H4 (cell line): ENCODE measurements around the gene DMGDH. TPM values are rescaled to one million over a fixed set of nuclear protein-coding genes. Genes with fewer than 3 reads are reported as not detected.
"Not testable (repeated sequence)": the region's sequence is repeated elsewhere in the genome, so short reads cannot be mapped to it uniquely, and the experiment has no call there.

Source experiments
- DNase-seq: peaks from one replicate; pipeline ENCODE4 v3.0.0-alpha.2; 2015; ENCODE audit warnings: low spot score
- total RNA-seq: library from RNA; depleted of rRNA; stranded (reverse); fragments of >200 nt; shearing (Covaris generic); gene quantifications from 2 replicates; pipeline ENCODE4 v1.2.3, GENCODE V29; 2014

DMGDH gene
- total RNA-seq, 1 experiment from 2014 or later = 0.37 TPM

- no peak for DNase-seq
Measured at GRCh38 chr5:79011869-79012268, 57.6 kb downstream of the DMGDH start.

GRCh38 chr5:79011219-79011836 is 58.1 kb downstream of the DMGDH start:
- DNase-seq = no peak

GRCh38 chr5:79008362-79008761 is 61.1 kb downstream of the DMGDH start:
- DNase-seq = no peak

DNA sequence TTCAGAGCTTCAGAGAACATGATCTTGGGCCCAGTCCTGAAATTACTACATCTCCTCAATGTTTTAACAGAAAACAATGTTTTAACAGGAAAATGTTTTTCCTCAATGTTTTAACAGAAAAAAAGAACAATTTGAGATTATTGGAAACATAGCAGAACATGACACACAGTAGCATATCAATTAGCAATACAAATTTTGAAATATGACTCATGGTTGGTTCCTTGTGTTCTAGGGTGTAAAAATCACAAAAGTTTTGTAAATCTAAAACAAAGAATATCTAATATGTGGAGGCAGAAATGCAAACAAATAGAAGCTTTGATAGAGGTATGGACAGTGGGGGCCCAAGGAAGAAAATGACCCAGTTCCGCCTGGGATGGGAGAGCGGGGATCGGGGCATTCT is 61.6 kb downstream of the DMGDH start:
- DNase-seq = no peak

DNA sequence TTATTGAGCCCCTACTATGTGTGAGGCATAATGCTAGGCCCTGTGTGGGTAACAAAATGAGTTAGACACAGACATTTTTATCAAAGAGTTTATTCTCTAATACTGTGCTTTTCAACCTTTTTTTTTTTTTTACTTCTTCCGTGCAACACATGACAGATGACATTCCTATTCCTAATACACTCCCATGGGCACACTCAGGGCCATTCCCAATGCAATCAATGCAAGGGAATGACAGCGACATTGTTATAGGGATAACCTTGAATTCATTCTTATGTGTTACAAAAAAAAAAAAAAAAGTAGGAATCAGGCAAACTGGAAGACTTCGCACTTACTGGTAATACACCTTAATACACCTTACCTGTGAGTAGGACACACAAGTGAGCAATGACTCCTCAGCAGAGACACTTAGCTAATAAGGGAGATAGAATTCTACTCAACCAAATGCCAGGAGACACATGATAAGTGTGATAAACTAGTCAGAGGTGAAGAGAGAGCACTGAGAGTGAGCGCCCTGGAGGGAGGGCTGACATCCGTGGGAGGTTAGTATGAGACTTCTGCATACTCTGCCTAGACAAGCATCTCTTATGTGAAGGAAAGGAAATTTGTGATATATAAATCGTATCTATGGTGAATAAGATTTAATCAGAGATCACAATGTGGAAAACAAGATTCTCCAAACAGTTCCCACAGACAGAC is 63.4 kb downstream of the DMGDH start:
- no peak for DNase-seq

- DNase-seq = no peak
Measured at GRCh38 chr5:79005151-79005550, 64.3 kb downstream of the DMGDH start.

DNA sequence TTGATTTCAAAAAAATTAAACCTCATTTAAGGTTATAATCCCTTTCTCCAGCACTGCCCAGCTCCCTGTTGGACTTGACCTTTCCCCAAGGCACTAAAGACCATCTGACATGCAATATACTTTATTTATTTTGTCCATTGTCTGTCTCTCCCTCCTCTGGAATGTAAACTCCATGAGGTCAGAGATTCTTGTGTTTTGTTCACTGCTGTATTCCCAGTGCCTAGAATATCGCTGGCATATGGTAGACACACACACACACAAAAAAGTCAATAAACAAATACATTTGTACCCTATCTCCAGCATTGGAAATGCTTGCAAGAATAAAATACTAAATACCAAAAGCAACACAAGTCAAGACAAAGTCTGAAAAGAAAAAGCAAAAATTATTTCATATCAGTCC is 67.1 kb downstream of the DMGDH start:
- DNase-seq = no peak

DNA sequence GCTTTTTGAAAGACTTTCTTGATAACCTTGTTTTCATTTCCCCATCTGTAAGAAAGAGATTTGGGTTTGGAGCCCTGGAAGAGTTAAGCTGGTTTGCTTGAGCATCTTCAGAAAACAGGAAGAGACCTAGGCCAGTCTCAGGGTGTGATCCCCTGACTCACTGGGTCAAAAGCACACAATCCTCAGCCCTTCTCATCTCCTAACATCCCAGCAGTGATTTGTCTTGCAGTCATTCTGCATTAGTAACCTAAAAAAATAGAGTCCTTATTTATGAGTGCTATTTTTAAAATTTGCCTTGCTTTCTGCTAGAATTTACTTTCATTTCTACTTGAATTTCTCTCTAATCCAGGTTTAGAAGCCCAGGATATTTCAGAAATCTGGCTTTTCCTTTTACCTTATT is 68.0 kb downstream of the DMGDH start:
- no peak for DNase-seq

DNA sequence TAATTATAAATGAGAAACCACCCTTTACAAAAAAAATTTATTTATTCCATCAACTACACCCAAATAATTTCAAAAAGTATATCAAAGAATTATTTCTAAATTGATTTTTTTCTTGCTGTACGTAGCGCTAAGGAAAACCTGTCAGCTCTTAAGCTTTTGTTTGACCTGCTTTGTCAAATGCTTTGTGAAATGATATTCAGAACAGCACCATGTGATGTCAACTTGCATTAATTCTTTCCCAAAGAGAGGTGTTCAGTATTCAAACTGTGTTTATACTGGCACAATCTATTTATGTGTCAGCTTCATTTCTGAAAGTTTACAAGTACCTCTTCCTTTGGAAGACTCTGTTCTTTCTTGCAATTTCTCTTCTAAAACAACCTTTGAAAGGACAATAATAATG is 72.4 kb downstream of the DMGDH start:
- DNase-seq = no peak

DNA sequence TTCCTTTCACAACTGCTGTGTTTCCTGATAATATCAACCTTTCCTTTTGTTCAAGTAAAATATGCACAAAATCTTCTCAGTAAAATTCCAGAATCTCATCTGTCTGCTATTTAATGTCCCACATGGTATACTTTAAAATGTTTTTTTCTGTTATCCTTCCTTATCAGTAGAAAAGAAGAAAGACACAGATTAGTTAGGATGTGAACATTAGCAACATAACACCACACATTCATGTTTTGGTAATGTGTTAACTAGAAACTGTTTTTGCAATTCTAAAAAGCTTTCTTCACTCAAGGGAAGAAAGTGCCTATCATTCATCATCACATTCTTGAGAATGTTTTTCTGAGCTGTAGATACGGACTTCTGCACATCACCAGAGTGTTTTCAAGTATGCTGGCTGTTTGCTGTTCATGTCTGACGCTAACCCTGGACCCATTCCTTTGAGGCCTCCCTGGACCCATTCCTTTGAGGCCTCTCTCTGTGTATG is 73.9 kb downstream of the DMGDH start:
- DNase-seq = no peak

- DNase-seq = no peak
Measured at GRCh38 chr5:78993165-78993564, 76.3 kb downstream of the DMGDH start.

DNA sequence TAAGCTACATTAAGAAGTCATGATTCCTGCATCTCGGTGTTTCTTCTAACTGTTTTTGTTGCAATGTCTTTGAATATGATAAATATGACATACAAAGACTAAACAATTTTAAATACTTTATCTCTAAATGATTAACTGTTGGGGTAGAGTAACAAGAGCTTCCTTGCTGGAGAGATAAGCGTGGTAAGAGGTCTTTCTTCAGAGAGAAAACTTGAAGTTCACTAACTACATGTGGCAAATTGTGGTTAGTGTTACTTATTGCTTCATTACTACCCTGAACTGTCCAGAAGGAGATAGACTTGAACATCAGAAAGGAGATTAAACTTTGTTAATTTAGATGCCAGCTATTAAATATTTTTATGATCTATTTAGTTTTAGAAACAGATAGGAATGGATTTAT is 77.3 kb downstream of the DMGDH start:
- DNase-seq = no peak

GRCh38 chr5:78989080-78989479 is 80.4 kb downstream of the DMGDH start:
- no peak for DNase-seq

DNA sequence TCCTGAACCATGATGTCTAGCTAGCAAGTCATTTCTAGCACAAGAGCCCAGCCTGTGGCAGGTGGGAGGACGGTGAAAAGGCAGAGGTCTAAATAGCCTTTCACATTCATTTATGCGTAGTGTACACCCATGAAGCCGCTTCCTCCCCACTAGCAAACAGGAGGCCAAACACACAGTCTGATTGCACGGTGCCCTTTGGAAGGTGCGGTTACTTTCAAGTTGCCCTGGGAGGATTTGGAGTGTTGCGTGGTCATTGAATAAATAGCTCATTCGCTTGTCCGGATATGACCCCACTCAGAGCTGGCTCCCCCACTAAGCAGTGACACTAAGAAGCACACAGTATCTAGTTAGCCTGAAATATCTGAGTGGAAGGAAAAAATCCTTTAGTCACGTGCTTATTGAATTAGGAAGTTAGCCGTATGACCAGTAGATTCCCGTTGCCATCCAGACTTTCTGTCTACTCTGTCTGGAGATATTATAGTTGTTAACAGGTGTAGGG is 83.7 kb downstream of the DMGDH start:
- DNase-seq = peak; percentile 37

GRCh38 chr5:78985116-78985724 is 84.3 kb downstream of the DMGDH start, which contains the start of gene ARSB:
ARSB (minus strand) TSS chr5:78985310; CDS start chr5:78985248, 62 bp downstream.
- DNase-seq = no peak

DNA sequence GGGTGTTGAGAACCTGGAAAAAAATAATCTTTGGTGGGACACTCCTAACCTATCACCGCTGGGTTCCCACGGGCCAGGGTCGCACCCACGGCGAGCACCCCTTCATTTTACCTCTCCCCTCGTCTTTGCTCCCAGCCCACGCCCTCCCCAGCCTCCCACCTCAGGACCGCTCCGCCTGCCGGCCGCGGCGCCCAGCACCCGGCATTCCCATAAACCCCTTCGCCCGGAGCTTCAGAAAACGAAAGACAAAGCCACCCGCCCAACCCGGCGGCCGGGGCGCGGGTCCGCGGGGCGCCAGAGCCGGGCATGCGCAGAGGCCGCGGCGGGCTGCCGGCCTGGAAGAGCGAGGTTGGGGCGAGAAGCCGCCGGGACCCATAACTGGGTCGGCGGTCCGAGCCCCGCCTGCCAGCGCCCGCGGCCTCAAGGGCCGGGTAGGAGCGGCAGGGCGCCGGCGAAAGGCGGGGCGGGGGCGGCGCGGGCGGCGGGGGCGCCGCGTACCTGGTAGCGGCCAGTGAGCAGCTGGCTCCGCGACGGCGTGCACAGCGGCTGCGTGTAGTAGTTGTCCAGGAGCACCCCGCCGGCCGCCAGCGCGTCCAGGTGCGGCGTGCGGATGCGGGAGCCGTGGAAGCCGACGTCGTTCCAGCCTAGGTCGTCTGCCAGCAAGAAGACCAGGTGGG is 84.9 kb downstream of the DMGDH start:
- peak; percentile 72 for DNase-seq

- DNase-seq = no peak
Measured at GRCh38 chr5:78983601-78984438, 85.7 kb downstream of the DMGDH start.

DNA sequence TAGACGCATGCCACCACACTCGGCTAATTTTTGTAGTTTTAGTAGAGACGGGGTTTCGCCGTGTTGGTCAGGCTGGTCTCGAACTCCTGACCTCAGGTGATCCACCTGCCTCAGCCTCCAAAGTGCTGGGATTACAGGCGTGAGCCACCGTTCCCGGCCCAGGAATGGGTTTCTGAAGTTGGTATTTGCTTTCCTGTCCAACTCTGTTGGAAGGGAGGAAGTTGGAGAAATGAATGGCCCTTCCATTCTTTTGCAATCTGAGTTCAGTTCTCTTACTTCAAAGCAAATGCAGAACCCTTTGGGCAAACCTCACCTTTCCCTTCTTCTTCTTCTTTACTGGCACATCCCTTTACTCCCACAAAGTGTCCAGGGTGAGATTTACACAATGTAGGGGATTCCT is 86.3 kb downstream of the DMGDH start:
- DNase-seq = not testable (repeated sequence)

GRCh38 chr5:78979909-78980308 is 89.6 kb downstream of the DMGDH start:
- DNase-seq = no peak

DNA sequence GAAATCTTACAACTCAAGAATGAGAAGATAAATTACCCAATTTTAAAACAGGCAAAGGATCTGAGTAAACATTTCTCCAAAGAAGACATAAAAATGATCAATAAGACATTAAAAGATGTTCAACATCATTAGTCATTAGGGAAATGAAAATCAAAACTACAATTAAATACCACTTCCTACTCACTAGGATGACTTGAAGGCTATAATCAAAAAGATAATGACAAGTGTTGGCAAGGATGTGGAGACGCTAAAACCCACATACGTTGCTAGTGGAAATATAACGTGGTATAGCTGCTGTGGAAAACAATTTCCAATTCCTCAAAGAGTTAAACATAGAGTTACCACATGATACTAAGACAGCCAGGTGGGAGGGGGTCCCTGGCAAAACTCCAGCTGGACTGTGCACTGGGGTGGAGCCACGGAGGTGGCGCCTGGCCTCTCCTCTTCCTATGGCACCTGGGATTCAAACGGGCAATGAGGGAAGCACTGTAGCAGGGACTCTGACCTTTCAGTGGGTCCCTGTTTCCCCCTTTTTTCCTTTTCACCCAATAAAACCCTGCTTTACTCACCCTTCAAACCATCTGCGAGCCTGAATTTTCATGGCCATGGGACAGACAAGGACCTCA is 90.2 kb downstream of the DMGDH start:
- no peak for DNase-seq

- no peak for DNase-seq
Measured at GRCh38 chr5:78975035-78975434, 94.4 kb downstream of the DMGDH start.
